ENCODE measurements around the gene CDHR3. TPM values are rescaled to one million over a fixed set of nuclear protein-coding genes. Genes with fewer than 3 reads are reported as not detected.

CDHR3 gene
- total and polyA plus RNA-seq, 2 donors from 2014 or later, result 3.6 to 7.1 TPM

DNA sequence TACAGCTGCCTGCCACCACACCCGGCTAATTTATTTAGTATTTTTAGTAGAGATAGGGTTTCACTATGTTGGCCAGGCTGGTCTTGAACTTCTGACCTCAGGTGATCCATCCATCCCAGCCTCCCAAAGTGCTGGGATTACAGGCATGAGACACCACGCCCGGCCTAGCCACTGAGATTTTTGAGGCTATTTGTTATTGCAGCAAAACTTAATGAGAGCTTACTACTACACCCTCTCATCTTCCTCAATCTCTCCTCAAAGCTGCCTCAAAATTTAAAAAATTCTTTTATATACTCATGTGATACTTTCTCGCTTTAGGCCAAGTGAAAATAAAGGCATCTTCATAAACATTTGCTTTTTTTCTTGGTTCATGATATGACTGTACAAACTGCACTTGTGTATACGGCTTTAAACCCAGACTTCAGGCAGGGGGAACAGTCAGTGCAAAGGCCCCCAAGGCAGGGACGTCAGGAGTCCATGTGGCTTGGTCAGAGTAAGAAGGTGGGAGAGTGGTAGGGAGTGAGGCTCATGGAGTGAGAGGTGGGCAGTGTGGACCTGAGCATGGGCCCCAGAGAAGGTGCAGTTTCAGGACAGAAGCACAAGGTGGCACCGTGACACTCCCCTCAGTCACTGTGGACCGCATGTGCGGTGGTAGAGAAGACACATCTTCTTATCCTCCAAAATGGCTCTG lies 93.6 kb downstream of the CDHR3 start:
- H3K27ac ChIP-seq (ENCODE audit: low read depth in 2 of 2, low read length in 2 of 2), result no peak overlapping the region
- H3K4me1 ChIP-seq (ENCODE audit: control insufficient read depth in 2 of 3, insufficient read depth in 2 of 3, low read depth in 1 of 3, low read length in 3 of 3), result peaks cover 2 to 20% (median 6%) of the 10 kb centered on the region in 3 donors
- peak; percentile 94 for TF ChIP-seq CTCF (IDR thresholded peaks at IDR 0.05; ENCODE audit: borderline replicate concordance, extremely low read depth, insufficient read depth)
- H3K36me3 ChIP-seq (ENCODE audit: control insufficient read depth in 2 of 3, insufficient read depth in 3 of 3, low read length in 3 of 3), result no peaks in the 10 kb centered on the region
- H3K27me3 ChIP-seq (ENCODE audit: control insufficient read depth, insufficient read depth, low read length), result no peaks in the 10 kb centered on the region
- intact Hi-C loops (cut with DNase I), result loop anchor here (5.0 kb wide), 1 partner anchor 96 kb away; no protein-coding TSS in a partner anchor
- H3K4me3 ChIP-seq (ENCODE audit: low read length in 3 of 3), result no peak overlapping the region
- no peak overlapping the region for H3K9ac ChIP-seq (ENCODE audit: low read length in 3 of 3)
- FAIRE-seq, result no peak
- peak; percentile 79 to 88 (median 85) for DNase-seq
- no peaks in the 10 kb centered on the region for H3K9me3 ChIP-seq (ENCODE audit: control insufficient read depth in 2 of 3, insufficient read depth in 1 of 3, low read length in 3 of 3)

GRCh38 chr7:106057204-106057961 lies 94.3 kb downstream of the CDHR3 start:
- H3K27me3 ChIP-seq (ENCODE audit: control insufficient read depth, insufficient read depth, low read length), result no peaks in the 10 kb centered on the region
- H3K27ac ChIP-seq (ENCODE audit: low read depth in 2 of 2, low read length in 2 of 2), result no peak overlapping the region
- peaks cover 2 to 20% (median 6%) of the 10 kb centered on the region in 3 donors for H3K4me1 ChIP-seq (ENCODE audit: control insufficient read depth in 2 of 3, insufficient read depth in 2 of 3, low read depth in 1 of 3, low read length in 3 of 3)
- H3K9ac ChIP-seq (ENCODE audit: low read length in 3 of 3), result no peak overlapping the region
- H3K9me3 ChIP-seq (ENCODE audit: control insufficient read depth in 2 of 3, insufficient read depth in 1 of 3, low read length in 3 of 3), result no peaks in the 10 kb centered on the region
- intact Hi-C loops (cut with DNase I), result loop anchor here (5.0 kb wide), 1 partner anchor 95 kb away; no protein-coding TSS in a partner anchor
- no peaks in the 10 kb centered on the region for H3K36me3 ChIP-seq (ENCODE audit: control insufficient read depth in 2 of 3, insufficient read depth in 3 of 3, low read length in 3 of 3)
- H3K4me3 ChIP-seq (ENCODE audit: low read length in 3 of 3), result no peak overlapping the region
- TF ChIP-seq CTCF (IDR thresholded peaks at IDR 0.05; ENCODE audit: borderline replicate concordance, extremely low read depth, insufficient read depth), result no peak
- FAIRE-seq (no peak), DNase-seq (no peak)

DNA sequence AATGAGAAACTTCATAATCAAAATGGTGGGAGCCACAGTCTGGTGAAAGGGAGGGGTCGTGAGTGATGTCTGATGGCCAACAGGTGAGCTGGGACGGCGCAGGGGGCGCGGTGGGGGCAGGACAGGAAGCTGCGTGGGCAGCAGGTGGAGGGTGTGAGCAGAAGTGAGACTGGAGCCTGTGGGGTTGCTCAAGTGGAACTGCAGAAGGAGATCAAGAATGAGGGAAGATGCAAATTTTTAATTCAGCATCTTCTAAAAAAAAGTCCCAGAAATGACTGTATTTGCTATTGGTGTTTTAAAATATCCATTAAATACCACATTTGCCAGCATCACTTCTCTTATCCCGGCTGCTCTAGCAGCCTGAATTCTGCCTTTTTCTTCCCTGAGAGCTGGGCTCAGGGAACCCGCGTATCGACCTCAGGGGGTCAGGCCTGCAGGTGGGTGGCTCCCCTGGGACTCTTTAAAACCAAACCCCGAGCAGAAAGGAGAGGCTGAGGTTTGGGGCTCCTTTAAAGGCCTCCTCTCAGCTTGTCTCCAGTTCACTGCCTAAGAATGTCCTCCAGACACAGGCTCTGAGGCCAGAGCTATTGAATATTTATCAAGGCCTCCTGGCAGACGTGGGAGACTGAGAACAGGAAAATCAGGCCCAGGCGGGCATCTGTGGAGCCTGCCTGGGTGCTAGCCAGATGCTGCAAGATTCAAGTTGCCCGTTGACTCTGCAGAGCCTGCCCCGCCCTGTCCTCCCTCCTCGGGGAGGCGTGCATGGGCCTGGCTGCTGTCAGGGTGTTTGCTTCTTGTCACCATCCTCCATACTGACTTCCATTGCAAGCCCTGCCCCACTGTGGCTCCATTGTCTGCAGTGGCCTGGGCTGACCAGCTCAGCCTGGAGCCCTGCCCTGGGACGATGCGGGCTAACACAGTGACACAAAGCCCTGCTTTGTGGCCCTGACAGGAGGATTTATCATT lies 95.2 kb downstream of the CDHR3 start:
- peaks cover 2 to 20% (median 6%) of the 10 kb centered on the region in 3 donors for H3K4me1 ChIP-seq (ENCODE audit: control insufficient read depth in 2 of 3, insufficient read depth in 2 of 3, low read depth in 1 of 3, low read length in 3 of 3)
- H3K9ac ChIP-seq (ENCODE audit: low read length in 3 of 3), result peak overlapping the region in 1 of 3 donors; percentile 15
- no peak overlapping the region for H3K4me3 ChIP-seq (ENCODE audit: low read length in 3 of 3)
- no peaks in the 10 kb centered on the region for H3K9me3 ChIP-seq (ENCODE audit: control insufficient read depth in 2 of 3, insufficient read depth in 1 of 3, low read length in 3 of 3)
- peak overlapping the region in 1 of 2 donors; percentile 20 for H3K27ac ChIP-seq (ENCODE audit: low read depth in 2 of 2, low read length in 2 of 2)
- FAIRE-seq, result no peak
- no peaks in the 10 kb centered on the region for H3K36me3 ChIP-seq (ENCODE audit: control insufficient read depth in 2 of 3, insufficient read depth in 3 of 3, low read length in 3 of 3)
- DNase-seq, result peak; percentile 76 to 92 (median 81)
- TF ChIP-seq CTCF (IDR thresholded peaks at IDR 0.05; ENCODE audit: borderline replicate concordance, extremely low read depth, insufficient read depth), result no peak
- H3K27me3 ChIP-seq (ENCODE audit: control insufficient read depth, insufficient read depth, low read length), result no peaks in the 10 kb centered on the region
- intact Hi-C loops (cut with DNase I), result loop anchor here (5.0 kb wide), 1 partner anchor 94 kb away; no protein-coding TSS in a partner anchor

All from kidney (tissue), 14 donors.